GDM1 (cell line): ENCODE results near the gene IFT81.
"Not testable (repeated sequence)": the region's sequence is repeated elsewhere in the genome, so short reads cannot be mapped to it uniquely, and the experiment has no call there.

Experiments
- DNase-seq: peaks from one replicate; lab custom pipeline; 2025; lab: John Stamatoyannopoulos, UW

Gene IFT81

GRCh38 chr12:110205931-110206330 is 81.8 kb downstream of the IFT81 start:
- no peak for DNase-seq

DNA sequence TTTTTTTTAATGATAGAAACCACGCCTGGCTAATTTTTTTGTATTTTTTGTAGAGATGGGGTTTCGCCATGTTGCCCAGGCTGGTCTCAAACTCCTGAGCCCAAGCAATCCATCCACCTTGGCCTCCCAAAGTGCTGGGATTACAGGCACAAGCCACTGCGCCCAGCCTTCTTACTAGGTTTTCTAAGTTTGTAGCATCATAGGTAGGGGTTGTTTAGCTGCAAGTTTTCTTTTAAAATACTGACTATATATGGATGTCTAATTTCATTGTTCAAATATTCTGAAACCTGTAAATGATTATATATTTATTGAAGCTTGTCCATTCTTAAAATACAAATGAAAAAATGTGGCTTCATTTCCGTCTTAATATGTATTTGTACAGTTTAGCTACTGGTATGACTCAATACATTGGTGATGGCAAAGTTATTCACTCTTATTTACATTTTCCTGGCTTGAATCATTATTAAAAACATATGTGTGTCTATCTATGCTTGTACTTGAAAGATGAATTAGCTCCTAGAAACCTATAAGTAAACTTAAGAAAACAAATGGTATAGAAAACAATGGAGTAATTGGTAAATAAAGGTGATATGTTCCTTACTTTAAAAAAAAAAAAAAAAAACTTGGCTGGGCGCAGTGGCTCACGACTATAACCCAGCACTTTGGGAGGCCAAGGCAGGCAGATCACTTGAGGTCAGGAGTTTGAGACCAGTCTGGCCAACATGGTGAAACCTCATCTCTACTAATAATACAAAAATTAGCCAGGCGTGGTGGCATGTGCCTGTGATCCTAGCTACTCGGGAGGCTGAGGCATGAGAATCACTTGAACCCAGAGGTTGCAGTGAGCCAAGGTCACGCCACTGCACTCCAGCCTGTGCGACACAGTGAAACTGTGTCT is 87.7 kb downstream of the IFT81 start:
- not testable (repeated sequence) for DNase-seq

- no peak for DNase-seq
Measured at GRCh38 chr12:110217996-110218674, 94.0 kb downstream of the IFT81 start.

- no peak for DNase-seq
Measured at GRCh38 chr12:110222027-110222426, 97.9 kb downstream of the IFT81 start.

DNA sequence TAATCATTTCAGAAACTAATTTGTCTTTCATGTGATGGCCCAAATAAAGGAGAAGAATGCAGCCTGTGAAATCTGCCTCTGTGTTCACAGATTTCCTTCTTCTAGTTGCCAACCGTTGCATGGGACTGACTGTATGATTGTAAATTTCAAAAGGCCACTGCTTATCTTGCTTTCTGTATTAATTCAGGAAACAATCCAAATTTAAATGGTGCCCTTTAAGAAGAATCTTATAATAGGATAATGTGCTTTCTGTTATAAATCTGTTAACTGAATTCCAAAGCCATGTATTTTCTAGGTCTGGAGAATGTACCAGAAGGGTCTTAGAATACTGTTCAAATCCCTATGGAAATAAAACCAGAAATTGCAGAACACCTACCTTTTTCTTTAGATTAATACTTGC is 98.3 kb downstream of the IFT81 start:
- DNase-seq = no peak

DNA sequence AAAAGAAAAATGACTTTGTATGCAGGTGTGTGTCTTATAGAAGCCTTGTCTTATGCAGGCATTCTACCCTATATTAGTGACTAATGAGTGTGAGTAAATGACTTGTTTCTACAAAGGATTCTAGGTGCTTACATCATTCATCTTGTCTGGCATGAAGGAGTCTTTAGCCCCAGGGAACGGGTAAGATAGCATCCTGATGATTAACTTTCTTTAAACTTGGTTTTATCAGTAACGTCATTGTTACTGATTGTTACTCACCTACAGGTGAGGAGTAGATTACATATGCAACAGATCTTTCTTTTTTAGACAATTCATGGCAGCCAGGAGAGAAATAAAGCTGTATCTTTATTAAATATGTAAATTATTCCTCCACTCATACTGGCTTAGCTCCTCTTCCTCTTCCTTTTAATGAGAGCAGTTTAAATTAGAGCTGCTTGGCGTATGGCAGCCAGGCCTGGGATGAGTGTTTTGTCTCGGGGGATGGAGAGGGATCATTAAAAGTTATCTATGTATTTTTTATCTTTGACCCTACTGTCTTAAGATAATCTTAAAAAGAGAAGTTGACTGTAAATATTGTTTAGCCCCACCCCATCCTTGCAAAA is 99.7 kb downstream of the IFT81 start:
- DNase-seq = no peak

- no peak for DNase-seq
Measured at GRCh38 chr12:110224379-110225304, 100.5 kb downstream of the IFT81 start.

DNA sequence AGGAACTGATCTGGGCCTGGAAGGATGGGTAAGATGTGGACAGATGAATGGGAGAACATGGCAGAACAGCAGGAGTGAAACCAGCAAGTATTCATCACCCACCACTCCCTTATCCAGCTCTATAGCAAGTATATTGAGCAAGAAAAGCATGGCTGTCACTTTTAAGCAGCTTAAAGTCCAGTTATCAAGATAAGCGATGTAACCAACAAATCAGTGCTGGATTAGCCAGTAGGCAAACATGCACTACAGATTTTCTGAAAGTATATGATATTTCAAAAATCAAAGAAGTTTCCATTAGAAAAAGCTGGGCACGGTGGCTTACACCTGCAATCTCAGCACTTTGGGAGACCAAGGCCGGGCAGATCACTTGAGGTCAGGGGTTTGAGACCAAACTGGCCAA is 103.0 kb downstream of the IFT81 start:
- no peak for DNase-seq

DNA sequence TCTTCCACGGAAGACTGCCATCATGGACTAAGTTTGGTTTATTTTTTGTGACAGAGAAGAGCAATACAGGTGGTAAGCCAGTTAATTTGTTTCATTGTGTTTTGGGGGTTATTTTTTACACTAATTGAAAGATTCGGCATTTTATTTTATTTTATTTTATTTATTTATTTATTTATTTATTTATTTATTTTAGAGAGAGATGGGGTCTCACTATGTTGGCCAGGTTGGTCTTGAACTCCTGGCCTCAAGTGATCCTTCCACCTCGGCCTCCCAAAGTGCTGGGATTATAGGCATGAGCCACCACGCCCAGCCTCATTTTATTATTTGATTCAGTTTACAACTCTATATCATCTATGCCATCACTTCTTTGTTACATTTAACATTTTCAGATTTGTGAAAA is 104.2 kb downstream of the IFT81 start:
- not testable (repeated sequence) for DNase-seq

GRCh38 chr12:110228756-110229155 is 104.6 kb downstream of the IFT81 start:
- DNase-seq = no peak

DNA sequence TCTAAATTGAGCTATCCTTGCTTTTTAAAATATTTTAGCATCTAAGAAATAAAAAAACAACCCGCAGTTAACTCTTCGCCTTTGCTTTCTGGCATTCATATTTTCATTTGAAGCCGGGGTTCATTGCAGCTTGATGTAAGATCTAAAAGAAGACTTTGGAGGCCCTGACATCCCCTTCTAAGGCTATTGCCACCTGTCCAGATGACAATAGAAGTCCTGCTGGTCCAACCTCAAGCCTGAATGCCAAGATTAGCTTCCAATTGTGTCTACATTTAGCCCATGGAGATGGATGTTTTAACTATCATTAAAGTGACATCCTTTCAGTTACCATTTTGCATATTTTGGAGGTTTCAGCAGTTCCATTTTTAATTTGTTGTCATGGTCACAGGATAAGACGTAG is 105.3 kb downstream of the IFT81 start:
- DNase-seq = no peak

DNA sequence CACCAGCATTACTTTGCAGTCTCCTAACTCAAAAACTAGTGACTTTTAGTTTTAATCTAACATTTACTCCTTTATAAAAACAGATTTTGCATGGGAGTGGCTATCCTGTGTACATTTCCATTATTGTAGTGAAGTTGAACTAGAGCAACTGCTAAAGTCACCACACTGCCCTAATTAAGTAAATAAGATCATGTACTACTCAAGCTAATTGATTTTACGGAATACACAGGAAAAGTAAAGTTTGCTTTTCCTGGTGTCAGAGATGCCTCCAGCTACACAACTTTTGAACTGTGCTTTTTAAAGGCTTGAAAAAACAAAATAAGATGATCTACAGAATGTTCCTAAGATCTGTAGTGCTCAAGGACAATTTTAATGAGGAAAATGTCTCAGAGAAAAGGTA is 106.5 kb downstream of the IFT81 start:
- DNase-seq = no peak

- no peak for DNase-seq
Measured at GRCh38 chr12:110233212-110233903, 109.2 kb downstream of the IFT81 start.

- DNase-seq = no peak
Measured at GRCh38 chr12:110234331-110234751, 110.2 kb downstream of the IFT81 start.

- DNase-seq = no peak
Measured at GRCh38 chr12:110234755-110235154, 110.6 kb downstream of the IFT81 start.

DNA sequence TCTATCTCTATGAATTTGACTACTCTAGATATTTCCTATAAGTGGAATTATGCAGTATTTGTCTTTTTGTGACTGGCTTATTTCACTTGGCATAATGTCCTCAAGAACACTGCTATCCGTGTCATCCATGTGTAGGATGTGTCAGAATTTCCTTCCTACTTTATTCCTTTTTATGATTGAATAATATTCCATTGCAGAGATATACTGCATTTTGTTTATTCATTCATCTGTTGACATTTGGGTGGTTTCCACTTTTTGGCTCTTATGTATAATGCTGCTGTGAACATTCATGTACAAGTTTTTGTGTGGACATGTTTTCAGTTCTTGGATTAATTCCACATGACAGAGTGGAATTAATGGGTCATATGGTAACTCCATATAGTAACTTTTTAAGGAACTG is 111.2 kb downstream of the IFT81 start:
- DNase-seq = no peak

- no peak for DNase-seq
Measured at GRCh38 chr12:110243227-110243626, 119.1 kb downstream of the IFT81 start.

GRCh38 chr12:110244372-110244771 is 120.2 kb downstream of the IFT81 start:
- no peak for DNase-seq

DNA sequence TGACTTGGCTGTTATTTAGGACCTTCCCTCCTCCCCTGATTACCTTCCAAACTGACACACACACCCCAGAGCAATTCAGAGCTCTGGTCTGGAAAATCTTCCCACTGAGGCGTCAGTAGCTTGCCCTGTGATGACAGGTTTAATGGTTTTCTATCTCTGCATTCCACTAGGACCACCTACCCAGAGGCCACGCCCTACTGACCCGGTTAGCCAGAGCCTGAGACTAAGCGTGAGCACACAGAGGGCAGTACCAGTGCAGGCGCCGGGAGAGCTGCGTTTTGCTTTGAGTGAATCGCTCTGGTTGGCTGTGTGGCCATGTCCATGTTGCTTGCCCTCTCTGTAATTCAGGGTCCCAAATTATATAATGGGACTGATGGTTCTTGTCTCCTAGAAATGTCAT is 120.7 kb downstream of the IFT81 start:
- DNase-seq = no peak

GRCh38 chr12:110245369-110245772 is 121.2 kb downstream of the IFT81 start:
- DNase-seq = peak; percentile 23

GRCh38 chr12:110246636-110247339 is 122.6 kb downstream of the IFT81 start:
- no peak for DNase-seq
